ENCODE data around the gene KRTAP9-7. TPM values are rescaled to one million over a fixed set of nuclear protein-coding genes. Genes with fewer than 3 reads are reported as not detected.
"Not testable (repeated sequence)": the region's sequence is repeated elsewhere in the genome, so short reads cannot be mapped to it uniquely, and the experiment has no call there.

Gene KRTAP9-7
- total RNA-seq, 1 experiment from 2014 or later: not detected

DNA sequence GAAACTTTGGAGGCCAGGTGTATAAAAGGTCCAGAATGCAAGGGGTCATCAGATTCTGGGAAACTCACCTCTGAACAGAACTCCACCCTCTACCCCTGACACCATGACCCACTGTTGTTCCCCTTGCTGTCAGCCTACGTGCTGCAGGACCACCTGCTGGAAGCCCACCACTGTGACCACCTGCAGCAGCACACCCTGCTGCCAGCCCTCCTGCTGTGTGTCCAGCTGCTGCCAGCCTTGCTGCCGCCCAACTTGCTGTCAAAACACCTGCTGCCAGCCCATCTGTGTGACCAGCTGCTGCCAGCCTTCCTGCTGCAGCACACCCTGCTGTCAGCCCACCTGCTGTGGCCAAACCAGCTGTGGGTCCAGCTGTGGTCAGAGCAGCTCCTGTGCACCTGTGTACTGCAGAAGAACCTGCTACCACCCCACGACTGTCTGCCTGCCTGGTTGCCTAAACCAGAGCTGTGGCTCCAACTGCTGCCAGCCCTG is 37.5 kb upstream of the KRTAP9-7 start, which contains the start of gene KRTAP9-8:
Gene KRTAP9-8, plus strand, starts transcription at position 51 of the 489 bp plus-strand sequence. Its CDS starts 53 bp downstream, at position 104.
- DNase-seq (ENCODE audit: low read depth, low spot score); ATAC-seq; H3K4me1 ChIP-seq (ENCODE audit: control insufficient read depth, insufficient read depth, low read length); POLR2A ChIA-PET; BruUV-seq (replicated peaks); H3K9me3 ChIP-seq (ENCODE audit: control insufficient read depth, insufficient read depth, low read depth, low read length); H3K36me3 ChIP-seq (ENCODE audit: control insufficient read depth, insufficient read depth, low read length); H3K4me3 ChIP-seq (ENCODE audit: low read depth in 2 of 2, low read length in 2 of 2); intact Hi-C loops (cut with micrococcal nuclease; ENCODE audit: unreplicated experiment); H3K27ac ChIP-seq (ENCODE audit: low read length); CTCF ChIA-PET; in situ Hi-C loops (cut with HindIII; ENCODE audit: low pct_unique_long_range_greater_than_20kb, low sequenced_read_pairs): not testable (repeated sequence)
- peaks cover 23% of the 10 kb centered on the region for H3K27me3 ChIP-seq (ENCODE audit: control insufficient read depth, insufficient read depth, low read length)

DNA sequence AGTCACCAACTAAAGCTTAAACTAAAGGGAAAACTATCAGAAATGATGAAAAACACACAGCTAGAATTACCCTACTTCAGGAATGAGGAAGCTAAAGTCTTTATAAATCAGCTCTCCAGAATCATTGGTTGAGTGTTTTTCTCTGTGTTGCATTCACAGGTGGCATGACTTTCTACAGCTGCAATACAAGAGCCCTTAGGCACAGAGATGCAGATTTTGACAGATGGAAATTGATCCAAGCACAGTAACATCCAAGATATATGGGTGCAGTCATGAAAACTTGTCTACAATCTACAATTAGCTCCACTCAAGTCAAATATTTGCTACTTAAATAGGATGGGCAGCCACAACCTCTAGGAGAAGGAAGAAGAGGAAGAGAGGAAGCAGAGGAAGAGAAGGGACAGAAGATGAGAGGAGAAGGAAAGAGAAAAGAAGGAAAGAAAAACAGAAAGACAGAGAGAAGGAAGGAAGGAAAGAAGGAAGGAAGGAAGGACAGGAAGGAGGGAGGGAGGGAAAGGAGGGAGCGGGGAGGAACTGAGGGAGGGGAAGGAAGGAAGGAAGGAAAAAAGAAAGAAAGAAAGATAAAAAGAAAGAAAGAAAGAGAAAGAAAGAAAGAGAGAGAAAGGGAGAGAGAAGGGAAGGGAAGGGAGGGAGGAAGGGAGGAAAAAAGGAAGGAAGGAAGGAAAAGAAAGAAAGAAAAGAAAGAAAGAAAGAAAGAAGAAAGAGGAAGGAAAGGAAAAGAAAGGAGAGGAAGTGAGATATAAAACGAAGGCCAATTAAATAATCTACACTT is 28.3 kb upstream of the KRTAP9-7 start:
- H3K4me3 ChIP-seq (ENCODE audit: low read depth in 2 of 2, low read length in 2 of 2); intact Hi-C loops (cut with micrococcal nuclease; ENCODE audit: unreplicated experiment); POLR2A ChIA-PET; in situ Hi-C loops (cut with HindIII; ENCODE audit: low pct_unique_long_range_greater_than_20kb, low sequenced_read_pairs); ATAC-seq; H3K4me1 ChIP-seq (ENCODE audit: control insufficient read depth, insufficient read depth, low read length); CTCF ChIA-PET; H3K36me3 ChIP-seq (ENCODE audit: control insufficient read depth, insufficient read depth, low read length); DNase-seq (ENCODE audit: low read depth, low spot score); H3K27ac ChIP-seq (ENCODE audit: low read length); H3K9me3 ChIP-seq (ENCODE audit: control insufficient read depth, insufficient read depth, low read depth, low read length); BruUV-seq (replicated peaks): not testable (repeated sequence)
- H3K27me3 ChIP-seq (ENCODE audit: control insufficient read depth, insufficient read depth, low read length): peaks cover 13% of the 10 kb centered on the region

DNA sequence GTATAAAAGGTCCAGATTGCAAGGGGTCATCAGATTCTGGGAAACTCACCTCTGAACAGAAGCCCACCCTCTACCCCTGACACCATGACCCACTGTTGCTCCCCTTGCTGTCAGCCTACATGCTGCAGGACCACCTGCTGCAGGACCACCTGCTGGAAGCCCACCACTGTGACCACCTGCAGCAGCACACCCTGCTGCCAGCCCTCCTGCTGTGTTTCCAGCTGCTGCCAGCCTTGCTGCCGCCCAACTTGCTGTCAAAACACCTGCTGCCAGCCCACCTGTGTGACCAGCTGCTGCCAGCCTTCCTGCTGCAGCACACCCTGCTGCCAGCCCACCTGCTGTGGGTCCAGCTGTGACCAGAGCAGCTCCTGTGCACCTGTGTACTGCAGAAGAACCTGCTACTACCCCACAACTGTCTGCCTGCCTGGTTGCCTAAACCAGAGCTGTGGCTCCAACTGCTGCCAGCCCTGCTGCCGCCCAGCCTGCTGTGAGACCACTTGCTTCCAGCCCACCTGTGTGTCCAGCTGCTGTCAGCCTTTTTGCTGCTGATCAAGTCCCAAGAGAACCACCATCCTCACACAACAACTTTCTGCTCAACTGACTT is 25.8 kb upstream of the KRTAP9-7 start, which contains the start of gene KRTAP9-4:
Gene KRTAP9-4, plus strand, starts transcription at position 51 of the 604 bp plus-strand sequence. Its CDS starts 34 bp downstream, at position 85.
- H3K27ac ChIP-seq (ENCODE audit: low read length); DNase-seq (ENCODE audit: low read depth, low spot score); BruUV-seq (replicated peaks); H3K36me3 ChIP-seq (ENCODE audit: control insufficient read depth, insufficient read depth, low read length); H3K4me3 ChIP-seq (ENCODE audit: low read depth in 2 of 2, low read length in 2 of 2); H3K4me1 ChIP-seq (ENCODE audit: control insufficient read depth, insufficient read depth, low read length); intact Hi-C loops (cut with micrococcal nuclease; ENCODE audit: unreplicated experiment); ATAC-seq; CTCF ChIA-PET; POLR2A ChIA-PET; in situ Hi-C loops (cut with HindIII; ENCODE audit: low pct_unique_long_range_greater_than_20kb, low sequenced_read_pairs); H3K9me3 ChIP-seq (ENCODE audit: control insufficient read depth, insufficient read depth, low read depth, low read length): not testable (repeated sequence)
- H3K27me3 ChIP-seq (ENCODE audit: control insufficient read depth, insufficient read depth, low read length): peaks cover 27% of the 10 kb centered on the region

DNA sequence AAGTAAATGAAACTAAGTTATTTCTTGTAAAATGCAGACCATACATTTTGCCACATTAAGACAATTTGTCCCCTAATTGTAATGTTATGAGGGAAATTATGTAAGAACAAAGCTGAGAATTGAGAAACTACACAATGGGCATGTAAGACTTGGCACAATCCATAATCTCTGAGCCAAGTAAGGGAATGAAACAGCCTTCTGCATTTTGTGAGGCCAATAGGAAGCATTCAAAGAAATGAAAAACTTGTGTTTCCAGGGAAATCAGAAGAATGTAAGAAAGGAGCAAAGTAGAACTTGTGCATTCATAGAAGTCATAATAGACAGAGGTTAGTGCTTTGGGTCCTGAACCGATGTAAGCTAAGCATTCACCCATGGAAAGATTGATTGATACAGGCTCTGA is 24.2 kb upstream of the KRTAP9-7 start:
- ATAC-seq (no peak), DNase-seq (ENCODE audit: low read depth, low spot score) (no peak)
- TF ChIP-seq TCF7L2 (IDR thresholded peaks at IDR 0.05; ENCODE audit: low read depth, low read length) (no peak), POLR2AphosphoS5 (IDR thresholded peaks at IDR 0.05; ENCODE audit: low read depth, low read length) (no peak), SIN3A (IDR thresholded peaks at IDR 0.05; ENCODE audit: borderline replicate concordance, insufficient read depth, low read depth, low read length) (no peak)
- TF ChIP-seq, protein P1, sequence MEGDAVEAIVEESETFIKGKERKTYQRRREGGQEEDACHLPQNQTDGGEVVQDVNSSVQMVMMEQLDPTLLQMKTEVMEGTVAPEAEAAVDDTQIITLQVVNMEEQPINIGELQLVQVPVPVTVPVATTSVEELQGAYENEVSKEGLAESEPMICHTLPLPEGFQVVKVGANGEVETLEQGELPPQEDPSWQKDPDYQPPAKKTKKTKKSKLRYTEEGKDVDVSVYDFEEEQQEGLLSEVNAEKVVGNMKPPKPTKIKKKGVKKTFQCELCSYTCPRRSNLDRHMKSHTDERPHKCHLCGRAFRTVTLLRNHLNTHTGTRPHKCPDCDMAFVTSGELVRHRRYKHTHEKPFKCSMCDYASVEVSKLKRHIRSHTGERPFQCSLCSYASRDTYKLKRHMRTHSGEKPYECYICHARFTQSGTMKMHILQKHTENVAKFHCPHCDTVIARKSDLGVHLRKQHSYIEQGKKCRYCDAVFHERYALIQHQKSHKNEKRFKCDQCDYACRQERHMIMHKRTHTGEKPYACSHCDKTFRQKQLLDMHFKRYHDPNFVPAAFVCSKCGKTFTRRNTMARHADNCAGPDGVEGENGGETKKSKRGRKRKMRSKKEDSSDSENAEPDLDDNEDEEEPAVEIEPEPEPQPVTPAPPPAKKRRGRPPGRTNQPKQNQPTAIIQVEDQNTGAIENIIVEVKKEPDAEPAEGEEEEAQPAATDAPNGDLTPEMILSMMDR (IDR thresholded peaks at IDR 0.05): no peak
- TF ChIP-seq, protein P2, sequence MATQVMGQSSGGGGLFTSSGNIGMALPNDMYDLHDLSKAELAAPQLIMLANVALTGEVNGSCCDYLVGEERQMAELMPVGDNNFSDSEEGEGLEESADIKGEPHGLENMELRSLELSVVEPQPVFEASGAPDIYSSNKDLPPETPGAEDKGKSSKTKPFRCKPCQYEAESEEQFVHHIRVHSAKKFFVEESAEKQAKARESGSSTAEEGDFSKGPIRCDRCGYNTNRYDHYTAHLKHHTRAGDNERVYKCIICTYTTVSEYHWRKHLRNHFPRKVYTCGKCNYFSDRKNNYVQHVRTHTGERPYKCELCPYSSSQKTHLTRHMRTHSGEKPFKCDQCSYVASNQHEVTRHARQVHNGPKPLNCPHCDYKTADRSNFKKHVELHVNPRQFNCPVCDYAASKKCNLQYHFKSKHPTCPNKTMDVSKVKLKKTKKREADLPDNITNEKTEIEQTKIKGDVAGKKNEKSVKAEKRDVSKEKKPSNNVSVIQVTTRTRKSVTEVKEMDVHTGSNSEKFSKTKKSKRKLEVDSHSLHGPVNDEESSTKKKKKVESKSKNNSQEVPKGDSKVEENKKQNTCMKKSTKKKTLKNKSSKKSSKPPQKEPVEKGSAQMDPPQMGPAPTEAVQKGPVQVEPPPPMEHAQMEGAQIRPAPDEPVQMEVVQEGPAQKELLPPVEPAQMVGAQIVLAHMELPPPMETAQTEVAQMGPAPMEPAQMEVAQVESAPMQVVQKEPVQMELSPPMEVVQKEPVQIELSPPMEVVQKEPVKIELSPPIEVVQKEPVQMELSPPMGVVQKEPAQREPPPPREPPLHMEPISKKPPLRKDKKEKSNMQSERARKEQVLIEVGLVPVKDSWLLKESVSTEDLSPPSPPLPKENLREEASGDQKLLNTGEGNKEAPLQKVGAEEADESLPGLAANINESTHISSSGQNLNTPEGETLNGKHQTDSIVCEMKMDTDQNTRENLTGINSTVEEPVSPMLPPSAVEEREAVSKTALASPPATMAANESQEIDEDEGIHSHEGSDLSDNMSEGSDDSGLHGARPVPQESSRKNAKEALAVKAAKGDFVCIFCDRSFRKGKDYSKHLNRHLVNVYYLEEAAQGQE (IDR thresholded peaks at IDR 0.05; ENCODE audit: insufficient read depth in 1 of 2, low read depth in 2 of 2, low read length in 1 of 2): no peak
- H3K36me3 ChIP-seq (ENCODE audit: control insufficient read depth, insufficient read depth, low read length): no peaks in the 10 kb centered on the region
- POLR2A ChIA-PET: no interaction called here
- intact Hi-C loops (cut with micrococcal nuclease; ENCODE audit: unreplicated experiment) (no loop called here), in situ Hi-C loops (cut with HindIII; ENCODE audit: low pct_unique_long_range_greater_than_20kb, low sequenced_read_pairs) (no loop called here)
- H3K27me3 ChIP-seq (ENCODE audit: control insufficient read depth, insufficient read depth, low read length): peaks cover 30% of the 10 kb centered on the region
- CTCF ChIA-PET: no interaction called here
- H3K4me1 ChIP-seq (ENCODE audit: control insufficient read depth, insufficient read depth, low read length): no peaks in the 10 kb centered on the region
- no peaks in the 10 kb centered on the region for H3K9me3 ChIP-seq (ENCODE audit: control insufficient read depth, insufficient read depth, low read depth, low read length)
- no peak overlapping the region for H3K4me3 ChIP-seq (ENCODE audit: low read depth in 2 of 2, low read length in 2 of 2)
- H3K27ac ChIP-seq (ENCODE audit: low read length): no peak overlapping the region
- no TSS peak for BruUV-seq (replicated peaks)
